Ecto neural progenitor cell (in vitro differentiated cells): Measurements from ENCODE around the gene CHST11.

Experiments
- DNase-seq: peaks from one replicate; pipeline ENCODE4 v3.0.0-alpha.2; 2018; ENCODE audit warnings: low spot score

The CHST11 gene

DNA sequence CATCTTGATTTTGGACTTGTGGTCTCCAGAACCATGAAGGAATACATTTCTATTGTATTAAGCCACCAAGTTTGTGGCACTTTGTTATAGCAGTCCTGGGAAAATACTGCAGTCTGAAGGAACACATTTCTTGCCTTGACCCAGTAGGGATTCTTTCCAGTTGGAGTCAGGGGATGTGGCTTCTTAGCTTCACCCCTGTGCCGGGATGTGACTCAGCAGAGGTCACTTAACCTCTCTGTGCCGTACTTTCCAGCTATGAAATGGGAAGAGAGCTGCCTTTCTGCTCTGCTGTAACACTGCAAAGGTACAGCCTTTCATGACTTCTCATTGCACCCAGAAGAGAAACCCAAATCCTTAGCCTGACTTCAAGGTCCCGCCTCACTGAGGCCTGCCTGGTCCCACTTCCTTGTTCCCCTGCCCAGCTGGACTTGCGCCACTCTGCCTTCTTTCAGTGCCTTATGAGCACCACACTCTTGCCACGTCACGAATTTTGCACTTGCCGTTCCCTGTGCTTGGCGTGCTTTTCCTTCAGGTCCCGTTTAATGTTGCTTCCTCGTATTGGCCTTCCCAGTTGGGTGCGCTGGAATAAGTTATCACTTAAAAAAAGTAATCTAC is 24.2 kb downstream of the CHST11 start:
- no peak for DNase-seq

DNA sequence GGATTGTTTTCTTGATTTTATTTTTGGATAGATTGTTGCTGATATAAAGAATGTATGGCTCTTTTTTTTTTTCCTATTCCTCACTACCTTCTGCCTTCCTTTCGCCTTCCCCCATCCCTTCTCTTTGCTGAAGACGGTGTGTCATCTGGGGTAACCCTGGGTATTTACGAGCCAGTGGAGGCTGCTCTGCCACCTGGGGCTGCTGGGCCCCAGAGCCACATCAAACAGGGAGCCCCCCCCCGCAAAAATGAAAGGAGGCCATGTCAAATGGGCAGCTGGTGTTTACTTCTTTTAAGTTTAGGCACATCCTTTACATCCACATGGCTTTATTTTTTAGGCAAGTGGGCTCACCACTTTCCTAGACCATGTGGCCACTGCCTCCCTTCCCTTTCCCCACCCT is 25.4 kb downstream of the CHST11 start:
- DNase-seq: no peak

DNA sequence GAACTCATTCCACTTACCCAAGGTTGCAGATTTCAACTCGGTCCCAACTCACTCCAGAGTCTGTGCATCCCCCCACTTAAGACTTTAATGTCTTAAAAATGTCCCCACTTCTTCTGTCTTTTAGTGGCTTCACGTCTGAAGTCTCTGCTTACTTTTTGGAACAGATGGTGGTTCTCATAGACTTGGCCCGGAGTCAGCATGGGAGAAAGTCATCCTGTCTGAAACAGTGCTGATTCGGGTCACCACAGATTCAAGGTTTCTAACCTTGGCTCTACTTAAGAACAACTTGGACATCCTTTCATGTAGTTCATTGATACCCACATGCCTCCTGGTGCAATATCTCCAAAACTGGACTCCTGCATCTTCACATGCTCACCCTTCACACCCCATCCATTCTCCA is 26.0 kb downstream of the CHST11 start:
- DNase-seq: no peak

DNA sequence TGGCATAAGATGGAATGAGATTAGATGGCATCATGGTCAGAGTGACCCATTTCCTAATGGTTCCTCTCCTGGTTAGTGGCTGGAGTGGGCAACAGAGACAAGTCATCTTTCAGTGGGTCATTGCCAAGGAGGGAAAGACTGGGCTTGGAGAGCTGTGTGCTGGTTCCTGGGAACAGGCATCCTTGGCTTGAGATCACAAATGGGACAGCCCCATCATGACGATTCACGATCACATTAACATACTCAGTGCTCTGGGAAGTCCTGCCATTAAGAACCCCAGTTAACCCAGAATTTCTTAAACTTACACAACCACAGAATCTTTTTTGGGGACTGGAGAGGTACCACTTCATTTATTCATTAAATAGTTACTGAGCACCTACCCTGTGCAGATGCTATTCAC is 27.3 kb downstream of the CHST11 start:
- no peak for DNase-seq

DNA sequence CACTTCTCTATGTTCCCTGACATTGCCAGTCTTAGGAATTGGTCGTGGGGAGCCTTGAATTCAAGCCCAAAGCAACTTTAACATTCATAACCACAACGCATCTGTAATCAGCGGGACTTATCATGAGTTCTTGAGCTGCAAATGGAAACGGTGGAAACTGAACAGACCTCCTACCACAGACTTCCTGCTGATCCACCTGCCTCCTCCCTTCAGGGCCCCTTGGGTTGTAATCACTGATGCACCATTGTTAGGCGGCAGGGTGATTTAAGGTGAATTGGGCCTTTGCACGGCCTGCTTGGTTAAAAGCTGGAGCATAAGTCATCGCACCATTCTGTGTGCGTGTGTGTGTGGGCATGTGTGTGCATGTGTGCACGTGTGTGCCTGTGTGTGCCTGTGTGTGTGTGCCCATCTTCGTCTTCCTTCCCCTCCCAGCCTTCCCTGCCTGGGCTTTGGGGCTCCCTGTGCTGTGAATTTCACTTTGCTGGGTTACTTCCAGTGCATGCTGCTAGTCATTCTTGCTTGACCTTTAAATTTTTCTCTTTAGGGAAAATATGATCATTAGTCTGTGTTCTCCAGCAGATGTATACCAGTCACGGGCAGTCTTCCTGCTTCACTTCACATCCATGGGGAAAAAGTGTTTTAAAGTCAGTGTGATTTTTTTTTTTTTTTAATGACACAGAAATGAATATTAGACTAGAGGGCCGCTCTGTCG is 29.1 kb downstream of the CHST11 start:
- no peak for DNase-seq

DNA sequence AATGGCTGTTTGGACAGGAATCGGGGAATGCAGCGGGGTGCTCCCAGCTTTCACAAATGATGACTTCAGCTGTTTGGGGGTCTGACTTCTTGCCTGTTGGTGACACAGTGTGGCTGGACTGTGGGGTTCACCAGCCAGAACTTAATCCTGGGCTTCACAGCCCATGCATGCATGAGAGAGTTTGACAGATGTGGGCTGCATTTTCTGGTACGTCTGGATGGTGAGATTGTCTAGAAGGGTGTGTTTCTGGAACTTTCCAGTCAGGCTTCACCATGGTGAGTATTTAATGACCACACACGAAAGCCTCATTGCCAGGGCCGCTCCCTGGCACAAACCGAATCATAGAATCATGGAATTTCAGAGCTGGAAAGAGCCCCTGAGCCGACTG is 29.6 kb downstream of the CHST11 start:
- no peak for DNase-seq

DNA sequence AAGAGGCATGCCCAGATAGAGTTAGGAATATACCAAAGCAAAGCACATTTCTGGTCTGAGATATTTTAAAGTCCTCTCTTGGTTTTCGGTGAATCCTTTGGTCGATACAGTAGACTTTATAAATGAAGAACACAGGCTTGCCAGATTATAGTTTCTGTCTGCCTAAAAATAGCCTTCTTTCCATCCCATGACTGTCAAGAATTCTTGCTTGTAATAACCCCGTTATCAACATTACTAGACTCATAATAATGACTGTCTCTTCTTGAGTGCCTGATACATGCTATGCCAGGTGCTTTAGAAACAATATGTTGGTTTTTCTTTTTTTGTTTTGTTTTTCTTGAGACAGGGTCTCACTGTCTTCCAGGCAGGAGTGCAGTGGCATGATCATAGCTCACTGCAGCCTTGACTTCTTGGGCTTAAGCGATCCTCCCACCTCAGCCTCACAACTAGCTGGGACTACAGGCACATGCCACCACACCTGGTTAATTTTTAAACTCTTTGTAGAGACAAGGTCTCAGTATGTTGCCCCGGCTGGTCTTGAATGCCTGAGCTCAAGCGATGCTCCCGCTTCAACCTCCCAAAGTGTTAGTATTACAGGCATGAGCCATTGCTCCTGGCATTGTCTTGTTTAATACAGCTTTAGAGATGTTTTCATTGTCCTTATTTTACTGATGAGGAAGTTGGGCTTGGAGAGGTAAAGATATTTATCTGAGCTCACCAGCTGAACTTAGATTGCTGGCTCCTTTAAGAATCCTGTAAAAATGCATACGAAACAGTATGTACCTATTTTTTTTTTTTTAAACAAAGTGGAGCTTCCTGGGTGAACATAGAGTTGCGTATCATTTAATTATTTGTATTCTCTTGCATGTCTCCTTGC is 30.4 kb downstream of the CHST11 start:
- no peak for DNase-seq

DNA sequence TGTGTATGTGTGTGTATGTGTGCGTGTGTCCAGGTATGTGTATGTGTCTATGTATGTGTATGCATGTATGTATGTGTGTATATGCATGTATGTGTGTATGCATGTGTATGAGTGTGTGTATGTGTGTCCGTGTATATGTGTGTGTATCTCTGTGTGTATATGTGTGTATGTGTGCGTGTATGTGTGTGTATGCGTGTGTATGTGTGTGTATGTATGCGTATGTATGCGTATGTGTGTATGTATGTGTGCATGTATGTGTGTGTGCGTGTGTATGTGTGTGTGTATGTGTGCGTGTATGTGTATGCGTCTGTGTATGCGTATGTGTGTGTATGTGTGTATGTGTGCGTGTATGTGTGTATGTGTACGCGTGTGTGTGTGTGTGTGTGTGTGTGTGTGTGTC is 31.6 kb downstream of the CHST11 start:
- DNase-seq: no peak

DNA sequence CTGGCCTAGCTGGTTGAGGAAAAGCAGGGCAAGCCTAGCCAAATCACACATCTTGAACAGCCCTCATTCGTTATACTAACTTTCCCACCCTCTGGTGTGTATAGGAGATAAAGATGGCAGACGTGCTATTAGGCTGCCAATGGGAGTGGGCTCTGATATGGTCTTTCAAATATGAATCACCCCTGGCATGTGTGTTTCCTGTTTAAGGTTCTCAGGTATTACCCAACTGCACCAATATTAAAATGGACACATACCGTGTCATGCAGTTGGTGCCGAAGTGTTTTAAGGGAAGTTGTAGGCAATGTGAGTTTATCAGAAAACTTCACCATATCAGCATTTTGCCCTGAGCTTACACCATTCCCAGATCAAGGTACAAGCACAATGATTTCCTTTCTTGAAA is 33.4 kb downstream of the CHST11 start:
- DNase-seq: no peak

DNA sequence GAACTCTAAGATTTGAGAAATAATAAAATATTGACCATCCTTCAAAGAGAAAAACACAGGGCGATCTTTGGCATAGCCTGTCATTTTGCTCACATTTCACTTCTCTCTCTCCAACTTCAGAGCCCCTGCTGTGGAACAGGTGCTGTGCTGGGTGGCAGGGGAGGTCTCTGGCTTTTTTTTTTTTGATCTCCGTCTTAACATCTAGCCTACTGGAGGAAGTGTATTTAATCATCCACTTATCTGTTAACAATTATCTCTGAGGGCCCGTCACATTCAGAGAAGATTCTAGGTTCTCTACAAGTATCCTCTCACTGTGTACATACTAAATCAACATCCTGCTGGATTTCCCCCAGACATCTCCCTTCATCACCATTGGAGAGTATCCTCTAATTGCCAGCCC is 34.1 kb downstream of the CHST11 start:
- DNase-seq: no peak

DNA sequence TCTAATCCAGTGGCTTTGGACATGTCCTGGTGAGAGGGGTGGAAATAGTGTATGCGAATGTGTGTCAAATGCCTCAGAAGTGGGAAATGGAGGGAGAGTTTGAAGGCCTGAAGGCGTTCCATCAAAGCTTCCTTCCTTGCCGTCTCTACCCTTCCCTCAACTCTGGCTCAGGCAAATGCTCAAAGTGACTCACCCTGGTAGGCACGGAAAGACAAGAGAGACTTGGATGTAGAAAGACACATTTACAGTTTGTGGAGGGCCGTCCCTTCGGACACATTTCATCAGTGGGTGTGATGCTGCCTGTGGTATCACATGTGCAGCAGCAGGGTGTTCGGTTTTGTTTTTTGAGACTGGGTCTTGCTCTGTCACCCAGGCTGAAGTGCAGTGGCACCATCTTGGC is 36.7 kb downstream of the CHST11 start:
- no peak for DNase-seq

DNA sequence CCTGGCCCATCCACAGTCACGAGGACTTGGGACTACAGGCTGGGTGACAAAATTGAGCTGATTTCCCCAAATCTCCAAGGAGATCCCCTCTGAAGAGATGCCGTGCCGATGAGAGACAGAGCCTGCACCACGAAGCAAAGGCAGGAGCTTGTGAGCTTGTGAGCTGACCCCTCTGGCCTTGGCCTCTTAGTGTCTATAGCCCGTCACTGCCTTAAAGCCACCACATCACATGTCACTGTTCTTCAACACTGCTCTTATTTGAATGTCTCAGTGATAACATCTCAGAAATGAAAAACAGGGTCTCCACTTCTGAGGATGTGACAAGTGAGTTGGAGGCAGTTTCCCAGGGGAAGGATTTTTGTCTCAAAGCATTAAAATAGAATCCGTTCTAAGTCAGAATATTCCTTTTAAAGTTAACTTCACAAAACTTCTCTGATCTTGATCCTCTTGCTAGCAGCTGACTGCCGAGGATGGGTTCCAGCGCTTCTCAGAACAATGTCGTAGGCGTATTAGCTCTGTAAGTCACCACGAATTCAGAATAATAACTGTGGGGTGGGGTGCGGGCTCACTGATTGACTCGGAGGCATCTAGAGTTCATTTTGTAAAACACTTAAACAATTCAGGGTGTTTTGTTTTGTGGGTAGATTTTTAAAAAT is 37.5 kb downstream of the CHST11 start:
- DNase-seq: no peak

DNA sequence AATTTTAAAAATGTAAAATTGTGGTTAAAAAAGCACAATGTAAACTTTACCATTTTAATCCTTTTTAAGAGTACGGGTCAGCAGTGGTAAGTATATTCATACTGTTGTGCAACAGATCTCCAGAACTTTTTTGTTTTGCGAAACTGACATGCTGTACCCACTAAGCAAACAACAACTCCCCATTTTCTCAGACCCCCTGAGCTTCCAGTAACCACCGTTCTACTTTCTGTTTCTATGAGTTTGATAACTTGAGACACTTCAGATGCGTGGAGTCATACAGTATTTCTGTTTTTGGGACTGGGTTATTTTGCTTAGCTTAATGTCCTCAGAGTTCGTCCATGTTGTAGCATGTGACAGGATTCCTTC is 38.0 kb downstream of the CHST11 start:
- no peak for DNase-seq

DNA sequence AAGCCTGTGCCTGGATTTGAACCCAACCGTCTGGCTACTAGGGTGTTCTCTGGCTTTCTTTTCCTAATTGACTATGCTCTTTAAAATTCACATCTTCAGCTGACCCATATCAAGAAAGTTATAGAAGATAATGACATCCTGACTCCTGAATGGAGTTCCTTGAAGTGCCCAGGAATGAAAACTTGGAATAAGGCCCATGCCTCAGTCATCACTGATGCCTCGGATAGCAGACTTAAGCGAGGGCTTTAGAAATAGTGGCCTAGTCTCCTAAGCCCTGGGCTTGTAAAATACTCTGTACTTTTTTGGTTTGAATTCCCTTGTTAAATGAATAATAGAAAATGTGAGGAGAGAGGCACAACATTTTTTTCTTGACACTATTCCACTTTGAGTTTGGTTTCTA is 39.0 kb downstream of the CHST11 start:
- no peak for DNase-seq

DNA sequence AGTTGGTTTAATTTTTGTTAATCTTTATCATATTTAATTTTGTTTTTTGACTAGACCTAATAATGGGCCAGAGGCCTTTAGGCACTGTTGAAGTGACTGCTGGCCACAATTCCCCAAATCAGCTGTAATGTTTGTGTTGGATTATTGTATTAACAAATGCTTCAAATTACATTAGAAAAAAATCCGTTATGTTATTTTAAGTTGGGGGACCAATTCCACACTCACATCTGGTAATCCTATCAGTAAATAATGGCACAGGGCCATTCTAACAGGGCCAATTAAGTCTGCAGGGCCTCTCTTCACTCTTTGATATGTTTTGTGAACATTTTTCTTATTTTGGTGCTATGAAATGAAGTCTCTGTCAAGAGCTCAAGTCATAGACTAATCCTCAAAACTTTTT is 39.6 kb downstream of the CHST11 start:
- DNase-seq: no peak

DNA sequence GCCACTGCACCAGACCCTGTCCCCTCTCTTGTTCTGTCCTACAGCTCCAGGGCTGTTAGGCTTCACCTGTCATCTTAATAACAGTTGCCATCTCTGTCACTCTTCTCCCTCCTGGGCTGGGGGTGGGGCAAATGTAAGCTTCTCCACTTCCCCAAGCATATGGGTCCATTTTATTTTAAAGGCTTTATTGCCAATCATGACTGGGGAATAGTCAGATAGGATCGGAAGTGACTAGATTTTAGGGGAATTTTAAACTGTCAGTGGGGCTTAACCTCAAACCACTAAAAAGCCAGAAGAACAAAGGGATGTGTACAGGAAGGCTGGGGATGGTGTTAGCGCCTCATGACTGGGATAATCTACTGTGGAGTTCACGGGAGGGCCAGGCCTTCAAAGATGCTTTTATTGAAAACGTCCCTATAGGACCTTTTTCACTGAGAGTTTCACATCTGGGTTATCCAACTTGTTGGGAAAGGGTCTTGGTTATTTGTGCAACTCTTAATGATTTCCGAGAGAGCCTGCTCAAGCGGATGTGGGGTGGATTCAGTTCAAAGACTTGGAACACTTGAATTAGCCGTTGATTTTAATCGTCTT is 41.6 kb downstream of the CHST11 start:
- DNase-seq: no peak

DNA sequence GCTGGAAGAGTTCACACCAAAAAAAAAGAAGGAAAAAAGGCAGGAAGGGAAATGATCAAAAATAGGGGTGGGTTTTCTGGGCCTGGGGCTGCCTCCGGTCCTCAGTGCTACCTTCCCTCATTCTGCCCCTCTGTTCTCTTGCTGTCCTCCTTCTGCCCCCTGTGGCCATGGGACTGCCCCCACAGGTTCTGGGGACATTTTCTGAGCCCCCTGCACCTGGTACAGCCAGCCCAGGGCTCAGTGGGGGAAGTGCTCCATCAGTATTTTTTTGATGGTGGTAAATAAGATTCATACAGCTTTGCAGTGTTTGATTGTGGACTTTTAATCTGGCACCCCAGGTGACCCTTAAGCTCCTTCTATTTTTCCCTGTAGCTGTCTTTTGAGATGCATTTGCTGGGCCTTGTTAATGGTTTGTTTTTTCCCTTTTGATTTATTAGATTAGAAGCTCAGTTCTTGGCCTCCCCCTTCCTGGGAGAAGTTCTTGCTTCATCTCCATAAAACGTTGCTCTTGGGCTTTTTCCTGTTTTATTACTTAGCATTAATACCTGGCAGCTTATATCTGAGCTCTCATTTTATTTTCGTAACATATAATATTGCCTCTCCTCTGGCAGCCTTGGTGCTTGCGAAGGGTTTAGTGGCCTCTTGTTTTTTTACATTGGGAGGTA is 43.1 kb downstream of the CHST11 start:
- no peak for DNase-seq

DNA sequence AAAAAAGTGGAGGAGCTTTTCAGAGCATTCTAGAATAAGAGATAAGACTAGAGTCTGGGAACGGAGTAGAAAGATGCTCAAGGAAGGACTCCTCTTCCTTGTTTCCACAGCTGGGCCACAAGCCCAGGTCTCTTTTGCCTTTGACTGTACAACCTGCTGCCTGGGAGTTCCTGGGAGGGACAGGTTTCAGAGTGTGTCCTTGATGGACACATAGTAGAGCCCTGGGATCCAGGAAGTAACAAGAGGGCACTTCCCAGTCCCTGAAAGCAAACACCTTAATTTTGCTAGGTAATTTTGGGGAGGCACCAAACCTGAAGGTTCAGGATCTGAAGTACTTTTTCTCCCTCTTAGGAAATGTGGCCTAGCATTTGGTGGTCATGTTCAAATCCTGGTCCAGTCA is 44.4 kb downstream of the CHST11 start:
- no peak for DNase-seq

DNA sequence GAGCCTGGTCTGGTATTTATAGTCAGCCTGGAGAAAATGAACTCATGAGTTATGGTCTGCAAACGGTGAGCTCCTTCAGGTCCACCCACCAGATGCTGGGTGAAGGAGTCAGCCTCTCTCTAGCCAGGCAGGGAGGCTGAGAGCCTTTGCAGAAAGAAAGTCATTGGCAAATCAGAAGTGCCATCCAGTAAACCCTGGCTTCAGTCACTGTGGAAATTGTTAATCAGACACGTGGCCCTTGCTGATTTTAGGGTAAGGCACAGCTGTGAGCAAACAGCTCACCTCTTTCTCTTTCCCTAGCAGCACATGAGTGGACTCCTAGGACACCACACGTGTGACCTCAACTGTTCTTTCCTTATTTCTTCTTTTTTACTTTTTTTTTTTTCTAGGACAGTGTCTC is 44.9 kb downstream of the CHST11 start:
- no peak for DNase-seq

DNA sequence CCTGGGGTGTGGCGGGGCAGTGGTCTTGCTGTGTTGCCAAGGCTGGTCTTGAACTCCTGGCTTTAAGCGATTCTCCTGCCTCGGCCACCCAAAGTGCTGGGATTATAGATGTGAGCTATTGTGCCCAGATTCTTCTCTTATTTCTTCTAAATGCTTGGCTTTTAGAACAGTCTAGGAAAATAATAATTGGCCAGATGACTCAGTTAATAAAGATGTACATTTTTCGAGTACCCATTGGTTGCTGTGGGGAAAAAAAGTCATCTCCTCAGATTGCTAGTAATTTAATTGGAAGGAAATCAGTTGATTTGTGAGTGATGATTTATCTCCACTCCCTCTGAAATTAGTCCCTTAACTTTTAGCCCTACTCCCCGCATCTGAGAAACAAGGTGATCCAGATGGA is 45.5 kb downstream of the CHST11 start:
- DNase-seq: no peak

DNA sequence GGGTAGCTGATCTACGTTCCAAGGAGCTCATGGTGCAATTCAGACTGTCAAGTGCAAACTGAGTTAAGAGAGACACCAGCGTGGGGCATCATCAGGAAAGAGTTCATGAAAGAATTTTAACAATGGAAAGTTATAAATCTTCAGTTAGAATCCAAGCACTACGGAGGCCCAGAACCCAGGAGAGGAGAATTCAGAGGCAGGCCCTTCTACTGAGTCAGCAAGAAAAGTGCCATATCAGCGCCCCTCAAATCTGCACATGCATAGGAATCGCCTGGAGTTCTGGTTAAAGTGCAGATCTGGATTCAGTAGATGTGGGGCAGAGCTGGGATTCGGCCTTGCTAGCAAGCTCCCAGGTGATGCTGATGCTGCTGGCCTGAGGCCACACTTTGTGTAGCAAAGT is 45.9 kb downstream of the CHST11 start:
- DNase-seq: no peak

DNA sequence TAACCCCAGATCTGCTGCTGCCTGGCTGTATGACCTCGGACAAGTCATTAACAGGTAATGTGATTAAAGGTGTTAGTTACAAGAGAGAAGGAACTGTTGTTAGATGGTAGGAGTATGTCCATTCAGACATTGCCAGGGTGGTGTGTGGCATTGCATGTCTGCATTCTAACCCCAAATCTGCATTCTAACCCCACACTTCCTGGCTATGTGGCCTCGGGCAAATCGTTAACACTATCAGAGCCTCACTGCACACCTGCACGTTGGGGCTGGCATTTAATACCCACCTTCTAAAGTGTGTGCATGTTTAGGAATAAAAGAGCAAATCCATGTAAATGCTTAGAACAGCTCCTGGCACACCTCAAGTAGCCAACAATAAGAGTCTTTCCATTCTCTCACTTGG is 46.4 kb downstream of the CHST11 start:
- DNase-seq: no peak
